DOHH2 (cell line): ENCODE measurements around the gene PROM1.

Experiments used
- H3F3A ChIP-seq: fragments of 200-600 bp; sonication (generic), shearing (Covaris generic); 2 replicates; pipeline ENCODE4 v1.6.0; 2016; ENCODE audit warnings: antibody characterized with exemption, mild to moderate bottlenecking; ENCODE audit not compliant: control insufficient read depth, insufficient read depth
- H3K27ac ChIP-seq: fragments of 200-600 bp; sonication (generic); 2 replicates; pipeline ENCODE4 v1.5.1; 2014; ENCODE audit warnings: low read depth, mild to moderate bottlenecking, low read length, moderate library complexity
- H3K27me3 ChIP-seq: fragments of 200-600 bp; sonication (generic); 2 replicates; pipeline ENCODE4 v1.6.1; 2014; ENCODE audit warnings: mild to moderate bottlenecking, low read length, mixed read lengths; ENCODE audit not compliant: control insufficient read depth
- H3K36me3 ChIP-seq: fragments of 200-600 bp; sonication (generic); 2 replicates; pipeline ENCODE4 v1.6.1; 2014; ENCODE audit warnings: mild to moderate bottlenecking, low read length, moderate library complexity, mixed read lengths; ENCODE audit not compliant: control insufficient read depth
- H3K4me1 ChIP-seq: fragments of 200-600 bp; sonication (generic); 2 replicates; pipeline ENCODE4 v1.6.1; 2014; ENCODE audit warnings: mild to moderate bottlenecking, low read length, mixed read lengths; ENCODE audit not compliant: control insufficient read depth
- H3K4me2 ChIP-seq: fragments of 200-600 bp; sonication (generic); 2 replicates; pipeline ENCODE4 v1.6.0; 2014; ENCODE audit warnings: mild to moderate bottlenecking, low read length, moderate library complexity
- H3K4me3 ChIP-seq: fragments of 200-600 bp; sonication (generic); 2 replicates; pipeline ENCODE4 v1.5.1; 2014; ENCODE audit warnings: mild to moderate bottlenecking, low read length, mixed read lengths
- H3K79me2 ChIP-seq: fragments of 200-600 bp; sonication (generic); 2 replicates; pipeline ENCODE4 v1.6.1; 2014; ENCODE audit warnings: mild to moderate bottlenecking, low read length, mixed read lengths; ENCODE audit not compliant: control insufficient read depth
- H3K9me2 ChIP-seq: fragments of 200-600 bp; sonication (generic); replicated peaks from 2 replicates; pipeline ENCODE4 v1.6.1; 2014; ENCODE audit warnings: mild to moderate bottlenecking, low read length, mixed read lengths; ENCODE audit not compliant: control insufficient read depth
- H3K9me3 ChIP-seq: fragments of 200-600 bp; sonication (generic); 2 replicates; pipeline ENCODE4 v1.6.1; 2014; ENCODE audit warnings: antibody characterized with exemption, low read length, mixed read lengths; ENCODE audit not compliant: control insufficient read depth, insufficient read depth
- H4K20me1 ChIP-seq: fragments of 200-600 bp; sonication (generic); 2 replicates; pipeline ENCODE4 v1.6.0; 2014; ENCODE audit warnings: low read depth, mild to moderate bottlenecking, antibody characterized with exemption, low read length, moderate library complexity; ENCODE audit not compliant: control insufficient read depth, insufficient read depth
- CTCF ChIP-seq: fragments of 200-600 bp; sonication (generic); IDR thresholded peaks from one replicate; pipeline ENCODE4 v1.5.1; 2014; ENCODE audit warnings: antibody characterized with exemption, mild to moderate bottlenecking, low read depth, low read length; ENCODE audit not compliant: poor library complexity, severe bottlenecking
- EZH2phosphoT487 ChIP-seq: fragments of 200-600 bp; sonication (generic); IDR thresholded peaks from 2 replicates; pipeline ENCODE4 v1.6.1; 2017; ENCODE audit warnings: borderline replicate concordance, mild to moderate bottlenecking, antibody characterized with exemption, low read length, moderate library complexity, mixed read lengths

PROM1 gene

GRCh38 chr4:15953625-15954024 lies 130.2 kb downstream of the PROM1 start:
- Histone ChIP-seq H3K9me2 (no peaks in the 10 kb centered on the region), H3K4me2 (no peak overlapping the region), H3K36me3 (no peaks in the 10 kb centered on the region), H3K9me3 (peaks cover 5% of the 10 kb centered on the region; the same call in 1 of the 2 replicates), H3K27ac (no peak overlapping the region), H3K4me3 (no peak overlapping the region), H3K79me2 (no peaks in the 10 kb centered on the region), H4K20me1 (no peaks in the 10 kb centered on the region), H3K27me3 (no peaks in the 10 kb centered on the region), H3F3A (no peaks in the 10 kb centered on the region), H3K4me1 (peaks cover 4% of the 10 kb centered on the region)
- TF ChIP-seq CTCF: no peak
- no peak for TF ChIP-seq EZH2phosphoT487

GRCh38 chr4:15951781-15952180 lies 132.0 kb downstream of the PROM1 start:
- TF ChIP-seq EZH2phosphoT487 (no peak), CTCF (no peak)
- no peak overlapping the region for H3K27ac ChIP-seq
- peaks cover 4% of the 10 kb centered on the region for H3K4me1 ChIP-seq
- no peak overlapping the region for H3K4me3 ChIP-seq
- H4K20me1 ChIP-seq: no peaks in the 10 kb centered on the region
- H3K9me3 ChIP-seq: peaks cover 5% of the 10 kb centered on the region; the same call in 1 of the 2 replicates
- no peak overlapping the region for H3K4me2 ChIP-seq
- no peaks in the 10 kb centered on the region for H3K79me2 ChIP-seq
- H3F3A ChIP-seq: no peaks in the 10 kb centered on the region
- H3K36me3 ChIP-seq: no peaks in the 10 kb centered on the region
- no peaks in the 10 kb centered on the region for H3K9me2 ChIP-seq
- no peaks in the 10 kb centered on the region for H3K27me3 ChIP-seq

GRCh38 chr4:15948826-15949225 lies 135.0 kb downstream of the PROM1 start:
- H3K36me3 ChIP-seq: no peaks in the 10 kb centered on the region
- no peaks in the 10 kb centered on the region for H3K4me1 ChIP-seq
- H3K27ac ChIP-seq: no peak overlapping the region
- H3F3A ChIP-seq: no peaks in the 10 kb centered on the region
- no peaks in the 10 kb centered on the region; the same call in 1 of the 2 replicates for H3K27me3 ChIP-seq
- no peak for TF ChIP-seq CTCF
- TF ChIP-seq EZH2phosphoT487: no peak
- H3K4me2 ChIP-seq: no peak overlapping the region
- no peak overlapping the region for H3K4me3 ChIP-seq
- H4K20me1 ChIP-seq: no peaks in the 10 kb centered on the region
- H3K9me3 ChIP-seq: peaks cover under 1% of the 10 kb centered on the region; the same call in 1 of the 2 replicates
- no peaks in the 10 kb centered on the region for H3K79me2 ChIP-seq
- no peaks in the 10 kb centered on the region for H3K9me2 ChIP-seq

- Histone ChIP-seq H3K4me2 (no peak overlapping the region), H4K20me1 (no peaks in the 10 kb centered on the region), H3K4me1 (no peaks in the 10 kb centered on the region), H3K4me3 (no peak overlapping the region), H3K9me3 (no peaks in the 10 kb centered on the region), H3K27ac (no peak overlapping the region), H3K27me3 (no peaks in the 10 kb centered on the region; the same call in 1 of the 2 replicates), H3F3A (no peaks in the 10 kb centered on the region), H3K79me2 (no peaks in the 10 kb centered on the region), H3K36me3 (no peaks in the 10 kb centered on the region), H3K9me2 (no peaks in the 10 kb centered on the region)
- TF ChIP-seq CTCF (no peak), EZH2phosphoT487 (no peak)
Measured at GRCh38 chr4:15947684-15948083, 136.1 kb downstream of the PROM1 start.
